Activated CD8-positive, alpha-beta T cell treated with anti-CD3 and anti-CD28 coated beads for 36 hours (primary cell): ENCODE data around the gene TLE7. TPM values are rescaled to one million over a fixed set of nuclear protein-coding genes. Genes with fewer than 3 reads are reported as not detected.
A peak's percentile ranks its signal among the peaks of the same experiment; 100 is the strongest.

ENCODE experiments used
- ATAC-seq: fragments of 200-7000 bp; cut with Tn5 transposase; one replicate; pipeline ENCODE4 v1.10.0; 2021; ENCODE audit warnings: mild to moderate bottlenecking, moderate library complexity
- CTCF ChIA-PET: fragments of 350-600 bp; sonication (Branson Sonifier 250); formaldehyde crosslinking; loops from one replicate; lab custom pipeline; 2021; ENCODE audit warnings: antibody characterized with exemption; lab: Charles Lee
- POLR2A ChIA-PET: fragments of 350-600 bp; sonication (Branson Sonifier 250); formaldehyde crosslinking; loops from one replicate; lab custom pipeline; 2021; ENCODE audit warnings: antibody characterized with exemption; lab: Charles Lee
- DNase-seq: peaks from one replicate; pipeline ENCODE4 v3.0.0-alpha.2; 2020
- H3K27ac Mint-ChIP-seq: one replicate; pipeline ENCODE4 v1.8.0; 2021; ENCODE audit warnings: mild to moderate bottlenecking, mixed read lengths
- H3K27me3 Mint-ChIP-seq: one replicate; pipeline ENCODE4 v1.8.0; 2021; ENCODE audit warnings: mixed read lengths
- H3K36me3 Mint-ChIP-seq: one replicate; pipeline ENCODE4 v1.8.0; 2021; ENCODE audit warnings: low read depth, mixed read lengths
- H3K4me1 Mint-ChIP-seq: one replicate; pipeline ENCODE4 v1.8.0; 2021; ENCODE audit warnings: low read depth, mixed read lengths
- H3K4me3 Mint-ChIP-seq: one replicate; pipeline ENCODE4 v1.8.0; 2021; ENCODE audit warnings: mild to moderate bottlenecking, moderate library complexity, mixed read lengths
- H3K9me3 Mint-ChIP-seq: one replicate; pipeline ENCODE4 v1.8.0; 2021; ENCODE audit warnings: mixed read lengths
- intact Hi-C: fragments of 100-400 bp; cut with micrococcal nuclease; formaldehyde crosslinking; loops from one replicate; pipeline ENCODE4 v1.10.0; 2022
- total RNA-seq, 2 experiments: library from RNA; stranded (reverse); gene quantifications; one replicate each; pipeline ENCODE4 v1.2.3, GENCODE V29; 2021
- TF ChIP-seq, protein P1 (sequence below): fragments of 200-600 bp; IDR thresholded peaks from one replicate; pipeline ENCODE4 v1.8.0; 2022; ENCODE audit warnings: antibody characterized with exemption, mild to moderate bottlenecking

TLE7 gene
- total RNA-seq, 2 experiments from 2014 or later, result not detected

DNA sequence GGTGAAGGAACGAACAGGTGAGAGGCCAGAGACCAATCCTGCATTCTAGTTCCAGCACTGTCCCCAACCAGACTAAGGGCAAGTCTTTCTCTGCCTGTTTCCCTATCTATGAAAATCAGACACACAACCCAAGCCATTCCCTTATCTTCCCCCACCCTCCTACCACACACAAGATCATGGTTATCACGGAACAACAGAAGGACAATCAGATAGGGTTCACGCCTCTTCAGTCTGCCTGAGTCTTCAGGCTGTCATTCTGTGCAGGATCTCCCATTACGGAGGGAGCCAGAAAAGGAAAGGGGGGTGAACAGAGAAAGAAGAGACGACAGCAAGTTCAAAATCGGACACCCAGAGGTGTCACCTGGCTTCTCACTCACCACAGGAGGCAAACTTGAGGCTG is 11.1 kb downstream of the TLE7 start:
- Mint-ChIP-seq H3K4me1 (peaks cover 8% of the 10 kb centered on the region), H3K9me3 (peaks cover 2% of the 10 kb centered on the region), H3K36me3 (no peaks in the 10 kb centered on the region), H3K4me3 (no peak overlapping the region), H3K27ac (no peak overlapping the region), H3K27me3 (peaks cover 15% of the 10 kb centered on the region)
- no peak for ATAC-seq
- intact Hi-C loops, result no loop called here
- POLR2A ChIA-PET, result interaction anchor here (1.2 kb wide), 1 partner anchor 9 kb away, joined by 3 read pairs; no protein-coding TSS in a partner anchor
- CTCF ChIA-PET, result interaction anchor here (2.7 kb wide), 1 partner anchor 18 kb away, joined by 18 read pairs; no protein-coding TSS in a partner anchor
- no peak for DNase-seq
- TF ChIP-seq, protein P1, sequence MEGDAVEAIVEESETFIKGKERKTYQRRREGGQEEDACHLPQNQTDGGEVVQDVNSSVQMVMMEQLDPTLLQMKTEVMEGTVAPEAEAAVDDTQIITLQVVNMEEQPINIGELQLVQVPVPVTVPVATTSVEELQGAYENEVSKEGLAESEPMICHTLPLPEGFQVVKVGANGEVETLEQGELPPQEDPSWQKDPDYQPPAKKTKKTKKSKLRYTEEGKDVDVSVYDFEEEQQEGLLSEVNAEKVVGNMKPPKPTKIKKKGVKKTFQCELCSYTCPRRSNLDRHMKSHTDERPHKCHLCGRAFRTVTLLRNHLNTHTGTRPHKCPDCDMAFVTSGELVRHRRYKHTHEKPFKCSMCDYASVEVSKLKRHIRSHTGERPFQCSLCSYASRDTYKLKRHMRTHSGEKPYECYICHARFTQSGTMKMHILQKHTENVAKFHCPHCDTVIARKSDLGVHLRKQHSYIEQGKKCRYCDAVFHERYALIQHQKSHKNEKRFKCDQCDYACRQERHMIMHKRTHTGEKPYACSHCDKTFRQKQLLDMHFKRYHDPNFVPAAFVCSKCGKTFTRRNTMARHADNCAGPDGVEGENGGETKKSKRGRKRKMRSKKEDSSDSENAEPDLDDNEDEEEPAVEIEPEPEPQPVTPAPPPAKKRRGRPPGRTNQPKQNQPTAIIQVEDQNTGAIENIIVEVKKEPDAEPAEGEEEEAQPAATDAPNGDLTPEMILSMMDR, result no peak

DNA sequence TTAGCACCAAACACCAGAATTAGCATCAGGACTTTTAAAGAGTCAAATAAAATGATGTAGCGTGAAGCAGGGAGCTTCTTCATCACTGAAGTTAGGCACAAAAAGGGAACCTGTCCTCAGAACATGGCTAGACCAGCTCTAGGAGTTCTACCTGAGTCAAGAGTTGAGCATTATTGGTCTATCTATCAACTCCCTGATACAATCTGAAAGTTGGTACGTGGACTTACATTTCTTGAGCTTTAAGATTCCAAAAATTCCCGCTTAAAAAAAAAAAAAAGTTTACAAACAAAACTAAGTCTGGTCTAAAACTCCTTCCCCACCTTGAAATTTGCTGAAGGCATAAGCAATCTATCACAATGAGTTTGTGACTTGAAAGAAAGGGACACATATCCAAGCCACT is 12.3 kb downstream of the TLE7 start:
- no peak for ATAC-seq
- peaks cover 8% of the 10 kb centered on the region for H3K4me1 Mint-ChIP-seq
- H3K4me3 Mint-ChIP-seq, result no peak overlapping the region
- CTCF ChIA-PET, result interaction anchor here (1.0 to 2.7 kb wide), 4 partner anchors 16 to 135 kb away, joined by 3 to 18 read pairs (median 4); no protein-coding TSS in a partner anchor
- H3K9me3 Mint-ChIP-seq, result peaks cover 2% of the 10 kb centered on the region
- POLR2A ChIA-PET, result interaction anchor here (0.6 to 0.8 kb wide), 2 partner anchors 33 to 136 kb away, joined by 3 read pairs; partner anchors contain the start of gene ZNF23
- H3K36me3 Mint-ChIP-seq, result no peaks in the 10 kb centered on the region
- H3K27me3 Mint-ChIP-seq, result peaks cover 22% of the 10 kb centered on the region
- TF ChIP-seq, protein P1, result no peak
- intact Hi-C loops, result no loop called here
- no peak for DNase-seq
- no peak overlapping the region for H3K27ac Mint-ChIP-seq

DNA sequence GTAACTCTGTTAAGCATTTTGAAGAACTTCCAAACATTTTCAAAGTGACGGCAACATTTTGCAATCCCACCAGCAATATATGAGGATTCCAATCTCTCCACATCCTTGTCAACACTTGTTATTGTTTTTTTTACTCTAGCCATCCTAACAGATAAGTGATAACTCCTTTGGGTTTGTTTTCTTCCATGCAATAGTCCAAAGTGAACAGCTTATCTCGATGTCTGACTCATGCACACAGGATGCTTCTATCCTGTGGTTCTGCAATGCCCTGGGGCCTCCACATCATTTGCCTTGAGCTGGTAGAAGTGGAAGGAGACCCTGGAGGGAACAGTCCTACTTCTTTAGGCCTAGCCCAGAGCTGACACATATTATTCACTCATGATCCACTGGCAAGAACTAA is 13.0 kb downstream of the TLE7 start:
- H3K27me3 Mint-ChIP-seq, result peaks cover 26% of the 10 kb centered on the region
- peaks cover 2% of the 10 kb centered on the region for H3K9me3 Mint-ChIP-seq
- POLR2A ChIA-PET, result interaction anchor here (0.6 kb wide), 1 partner anchor 137 kb away, joined by 3 read pairs; no protein-coding TSS in a partner anchor
- TF ChIP-seq, protein P1, result no peak
- H3K36me3 Mint-ChIP-seq, result no peaks in the 10 kb centered on the region
- no peak overlapping the region for H3K4me3 Mint-ChIP-seq
- no peak overlapping the region for H3K27ac Mint-ChIP-seq
- no peak for ATAC-seq
- H3K4me1 Mint-ChIP-seq, result peaks cover 8% of the 10 kb centered on the region
- no peak for DNase-seq
- CTCF ChIA-PET, result interaction anchor here (1.0 to 2.7 kb wide), 5 partner anchors 16 to 182 kb away, joined by 3 to 18 read pairs (median 4); no protein-coding TSS in a partner anchor
- intact Hi-C loops, result no loop called here

DNA sequence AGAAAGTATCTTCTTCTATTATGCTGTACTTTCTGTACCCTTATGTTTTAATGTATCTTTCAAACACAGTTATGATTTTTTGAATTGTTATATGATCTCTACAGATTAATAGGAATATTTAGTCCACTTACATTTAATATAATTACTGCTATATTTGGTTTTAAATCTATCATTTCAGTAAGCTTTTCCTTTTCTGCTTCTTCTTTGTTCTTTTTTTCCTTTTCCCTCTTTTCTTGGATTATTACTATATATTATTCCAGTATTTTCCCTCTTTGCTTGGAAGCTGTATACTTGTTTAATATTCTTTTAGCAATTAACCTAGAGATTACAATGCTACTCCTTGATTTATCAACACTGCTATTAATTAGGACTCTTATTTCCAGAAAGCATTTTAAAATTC is 13.5 kb downstream of the TLE7 start:
- Mint-ChIP-seq H3K27me3 (peaks cover 27% of the 10 kb centered on the region), H3K36me3 (no peaks in the 10 kb centered on the region), H3K4me3 (no peak overlapping the region), H3K27ac (no peak overlapping the region), H3K9me3 (peaks cover 2% of the 10 kb centered on the region), H3K4me1 (peaks cover 8% of the 10 kb centered on the region)
- ATAC-seq, result no peak
- ChIA-PET POLR2A (no interaction called here), CTCF (interaction anchor here (1.0 to 2.7 kb wide), 6 partner anchors 11 to 182 kb away, joined by 3 to 18 read pairs (median 5); no protein-coding TSS in a partner anchor)
- TF ChIP-seq, protein P1, result no peak
- intact Hi-C loops, result no loop called here
- DNase-seq, result no peak

DNA sequence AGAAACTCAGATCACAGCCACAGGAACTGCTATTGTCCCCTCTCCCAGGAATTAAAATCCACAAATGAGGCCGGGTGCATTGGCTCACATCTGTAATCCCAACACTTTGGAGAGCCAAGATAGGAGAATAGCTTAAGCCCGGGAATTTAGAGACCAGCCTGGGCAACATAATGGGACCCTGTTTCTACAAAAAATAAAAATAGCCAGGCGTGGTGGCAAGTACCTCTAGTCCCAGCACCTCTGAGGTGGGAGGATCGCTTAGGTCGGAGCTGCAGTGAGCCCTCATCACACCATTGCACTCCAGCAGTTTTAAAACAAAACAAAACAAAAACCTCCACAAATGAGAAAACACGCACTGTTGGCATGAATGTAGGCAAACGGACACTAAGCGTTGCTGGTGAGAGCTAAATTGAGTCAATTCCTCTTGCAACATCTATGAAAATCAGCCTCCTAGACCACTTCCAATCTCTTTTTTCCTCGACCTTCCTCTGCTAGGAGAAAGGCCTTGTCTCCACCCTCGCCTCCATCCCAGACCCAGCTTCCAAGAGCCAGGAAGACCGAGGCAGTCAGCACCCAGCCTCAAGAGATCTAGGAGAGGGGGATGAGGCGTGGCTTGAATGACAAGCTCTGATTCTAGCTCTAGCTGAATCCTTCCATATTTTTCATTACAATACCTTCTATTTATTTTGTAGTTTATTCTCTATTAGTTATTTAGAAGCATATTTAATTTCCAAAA is 14.8 kb downstream of the TLE7 start:
- CTCF ChIA-PET, result interaction anchor here (1.1 to 2.6 kb wide), 4 partner anchors 12 to 111 kb away, joined by 3 to 17 read pairs (median 8); no protein-coding TSS in a partner anchor

More for the DNA sequence above, 14.8 kb downstream of the TLE7 start:
- ATAC-seq, result no peak
- intact Hi-C loops, result no loop called here
- H3K27me3 Mint-ChIP-seq, result peaks cover 27% of the 10 kb centered on the region
- peak overlapping the region; percentile 61 for H3K4me3 Mint-ChIP-seq
- TF ChIP-seq, protein P1, result no peak
- peak overlapping the region; percentile 71 for H3K27ac Mint-ChIP-seq
- H3K4me1 Mint-ChIP-seq, result peaks cover 8% of the 10 kb centered on the region
- H3K36me3 Mint-ChIP-seq, result no peaks in the 10 kb centered on the region
- POLR2A ChIA-PET, result interaction anchor here (0.8 to 1.2 kb wide), 3 partner anchors 13 to 55 kb away, joined by 3 to 4 read pairs (median 3); partner anchors contain the start of gene ZNF23
- peaks cover 2% of the 10 kb centered on the region for H3K9me3 Mint-ChIP-seq
- DNase-seq, result no peak
